ENCODE results near the gene SIL1.
"Not testable (repeated sequence)": the region's sequence is repeated elsewhere in the genome, so short reads cannot be mapped to it uniquely, and the experiment has no call there.

SIL1 gene

GRCh38 chr5:138927979-138928378, 270.2 kb downstream of the SIL1 start:
- no peak for DNase-seq (ENCODE audit: low read depth in 1 of 2, low spot score in 1 of 2)

- DNase-seq (ENCODE audit: low read depth in 1 of 2, low spot score in 1 of 2) = no peak
Observed at GRCh38 chr5:138927544-138927943, 270.6 kb downstream of the SIL1 start.

- DNase-seq (ENCODE audit: low read depth in 1 of 2, low spot score in 1 of 2) = no peak
Observed at GRCh38 chr5:138926688-138927448, 271.3 kb downstream of the SIL1 start.

GRCh38 chr5:138926257-138926656, 271.9 kb downstream of the SIL1 start:
- DNase-seq (ENCODE audit: low read depth in 1 of 2, low spot score in 1 of 2) = no peak

- DNase-seq (ENCODE audit: low read depth in 1 of 2, low spot score in 1 of 2) = no peak
Observed at GRCh38 chr5:138925090-138925635, 273.0 kb downstream of the SIL1 start.

GRCh38 chr5:138922494-138922893, 275.7 kb downstream of the SIL1 start:
- DNase-seq (ENCODE audit: low read depth in 1 of 2, low spot score in 1 of 2) = no peak

- not testable (repeated sequence) for DNase-seq (ENCODE audit: low read depth in 1 of 2, low spot score in 1 of 2)
Observed at GRCh38 chr5:138921362-138921761, 276.8 kb downstream of the SIL1 start.

GRCh38 chr5:138920181-138920580, 278.0 kb downstream of the SIL1 start:
- DNase-seq (ENCODE audit: low read depth in 1 of 2, low spot score in 1 of 2) = no peak

GRCh38 chr5:138918686-138919085, 279.5 kb downstream of the SIL1 start:
- DNase-seq (ENCODE audit: low read depth in 1 of 2, low spot score in 1 of 2) = no peak

- DNase-seq (ENCODE audit: low read depth in 1 of 2, low spot score in 1 of 2) = no peak
Observed at GRCh38 chr5:138914338-138914737, 283.8 kb downstream of the SIL1 start.

- DNase-seq (ENCODE audit: low read depth in 1 of 2, low spot score in 1 of 2) = no peak
Observed at GRCh38 chr5:138913773-138914172, 284.4 kb downstream of the SIL1 start.

GRCh38 chr5:138912093-138912492, 286.1 kb downstream of the SIL1 start:
- DNase-seq (ENCODE audit: low read depth in 1 of 2, low spot score in 1 of 2) = no peak

GRCh38 chr5:138911441-138911840, 286.7 kb downstream of the SIL1 start:
- DNase-seq (ENCODE audit: low read depth in 1 of 2, low spot score in 1 of 2) = no peak

- no peak for DNase-seq (ENCODE audit: low read depth in 1 of 2, low spot score in 1 of 2)
Observed at GRCh38 chr5:138910546-138911185, 287.5 kb downstream of the SIL1 start.

- DNase-seq (ENCODE audit: low read depth in 1 of 2, low spot score in 1 of 2) = no peak
Observed at GRCh38 chr5:138909734-138910133, 288.4 kb downstream of the SIL1 start.

GRCh38 chr5:138905541-138905940, 292.6 kb downstream of the SIL1 start:
- no peak for DNase-seq (ENCODE audit: low read depth in 1 of 2, low spot score in 1 of 2)

GRCh38 chr5:138903130-138903775, 294.9 kb downstream of the SIL1 start:
- DNase-seq (ENCODE audit: low read depth in 1 of 2, low spot score in 1 of 2) = no peak

- DNase-seq (ENCODE audit: low read depth in 1 of 2, low spot score in 1 of 2) = no peak
Observed at GRCh38 chr5:138901716-138902115, 296.5 kb downstream of the SIL1 start.

GRCh38 chr5:138900281-138900965, 297.7 kb downstream of the SIL1 start:
- DNase-seq (ENCODE audit: low read depth in 1 of 2, low spot score in 1 of 2) = no peak

GRCh38 chr5:138898742-138899141, 299.4 kb downstream of the SIL1 start:
- no peak for DNase-seq (ENCODE audit: low read depth in 1 of 2, low spot score in 1 of 2)

- no peak for DNase-seq (ENCODE audit: low read depth in 1 of 2, low spot score in 1 of 2)
Observed at GRCh38 chr5:138898299-138898698, 299.9 kb downstream of the SIL1 start.

Measured in activated CD4-positive, alpha-beta T cell treated with anti-CD3 and anti-CD28 coated beads, Interleukin-2, amount 50 U/mL, for 24 hours (primary cell).